CD14-positive monocyte (primary cell): Measurements from ENCODE around the gene DBT. TPM values are rescaled to one million over a fixed set of nuclear protein-coding genes. Genes with fewer than 3 reads are reported as not detected.
A peak's percentile ranks its signal among the peaks of the same experiment; 100 is the strongest.
"Not testable (repeated sequence)": the region's sequence is repeated elsewhere in the genome, so short reads cannot be mapped to it uniquely, and the experiment has no call there.

Source experiments
- DNase-seq, 3 donors: peaks; one replicate each; pipeline ENCODE4 v3.0.0-alpha.2; 2011 to 2022
- H2AFZ ChIP-seq: 2 replicates; pipeline ENCODE4 v1.6.0; 2012; ENCODE audit warnings: mild to moderate bottlenecking, low read depth, low read length, inconsistent platforms; ENCODE audit not compliant: insufficient read depth, poor library complexity, severe bottlenecking
- H3K27ac ChIP-seq, 2 donors: 1 replicate in 1 of 2; 2 replicates in 1 of 2; pipeline ENCODE4 v1.5.1; 2012 to 2013; ENCODE audit warnings: low read length in 2 of 2, control low read depth in 1 of 2, inconsistent platforms in 1 of 2, low read depth in 1 of 2, mild to moderate bottlenecking in 1 of 2
- H3K27me3 ChIP-seq, 2 donors: one replicate each; pipeline versions ENCODE4 v1.6.0 to v1.6.1; 2011 to 2013; ENCODE audit warnings: low read length in 2 of 2; ENCODE audit not compliant: control insufficient read depth in 2 of 2, insufficient read depth in 2 of 2
- H3K36me3 ChIP-seq, 2 donors: replicated peaks in 1 of 2; 1 replicate in 1 of 2; 2 replicates in 1 of 2; pipeline versions ENCODE4 v1.5.1 to v1.6.1; 2012 to 2013; ENCODE audit warnings: low read length in 2 of 2, control low read depth in 1 of 2, inconsistent platforms in 1 of 2, mild to moderate bottlenecking in 1 of 2; ENCODE audit not compliant: insufficient read depth in 2 of 2, control insufficient read depth in 1 of 2
- H3K4me1 ChIP-seq, 2 donors: 1 replicate in 1 of 2; 2 replicates in 1 of 2; pipeline versions ENCODE4 v1.5.1 to v1.6.1; 2012 to 2013; ENCODE audit warnings: low read length in 2 of 2, control low read depth in 1 of 2, inconsistent platforms in 1 of 2, mild to moderate bottlenecking in 1 of 2, moderate library complexity in 1 of 2; ENCODE audit not compliant: insufficient read depth in 2 of 2, control insufficient read depth in 1 of 2
- H3K4me2 ChIP-seq: replicated peaks from 2 replicates; pipeline ENCODE3; 2012; ENCODE audit warnings: low read length, moderate library complexity, mild to moderate bottlenecking; ENCODE audit not compliant: poor library complexity, severe bottlenecking; ENCODE audit errors: extremely low read depth
- H3K4me3 ChIP-seq, 3 experiments: fragments of 200-600 bp in 1 of 3; sonication (generic) in 1 of 3; replicated peaks in 1 of 3; 1 replicate in 2 of 3; 2 replicates in 1 of 3; pipeline ENCODE4 v1.5.1; 2011 to 2013; ENCODE audit warnings: low read length in 3 of 3, mild to moderate bottlenecking in 3 of 3, control low read depth in 2 of 3, low read depth in 2 of 3, inconsistent platforms in 1 of 3, moderate library complexity in 1 of 3
- H3K79me2 ChIP-seq: 2 replicates; pipeline ENCODE4 v1.6.0; 2012; ENCODE audit warnings: mild to moderate bottlenecking, control low read depth, inconsistent platforms, low read length, moderate library complexity; ENCODE audit not compliant: insufficient read depth
- H3K9ac ChIP-seq: 2 replicates; pipeline ENCODE4 v1.6.0; 2017; ENCODE audit warnings: low read length, mild to moderate bottlenecking; ENCODE audit not compliant: insufficient read depth, poor library complexity, severe bottlenecking
- H3K9me3 ChIP-seq, 2 donors: replicated peaks in 1 of 2; 1 replicate in 1 of 2; 2 replicates in 1 of 2; pipeline versions ENCODE4 v1.5.1 to v1.6.1; 2012 to 2013; ENCODE audit warnings: low read length in 2 of 2, control low read depth in 1 of 2; ENCODE audit not compliant: control insufficient read depth in 1 of 2, insufficient read depth in 1 of 2
- H4K20me1 ChIP-seq: 2 replicates; pipeline ENCODE4 v1.6.0; 2012; ENCODE audit warnings: mild to moderate bottlenecking, low read length, control low read depth, moderate library complexity; ENCODE audit not compliant: insufficient read depth
- H3K27ac Mint-ChIP-seq, 7 donors: one replicate each; pipeline ENCODE4 v1.8.0; 2020; ENCODE audit warnings: mild to moderate bottlenecking in 7 of 7, mixed read lengths in 7 of 7, moderate library complexity in 6 of 7, inconsistent platforms in 2 of 7
- H3K27me3 Mint-ChIP-seq, 3 donors: one replicate each; pipeline ENCODE4 v1.8.0; 2021 to 2022; ENCODE audit warnings: low read depth in 3 of 3, mild to moderate bottlenecking in 3 of 3, mixed read lengths in 3 of 3, moderate library complexity in 3 of 3, inconsistent platforms in 1 of 3
- H3K36me3 Mint-ChIP-seq, 2 donors: one replicate each; pipeline ENCODE4 v1.8.0; 2020; ENCODE audit warnings: mixed read lengths in 2 of 2, inconsistent platforms in 1 of 2, mild to moderate bottlenecking in 1 of 2
- H3K4me1 Mint-ChIP-seq: one replicate; pipeline ENCODE4 v1.8.0; 2020; ENCODE audit warnings: mild to moderate bottlenecking, mixed read lengths
- H3K4me3 Mint-ChIP-seq, 2 donors: one replicate each; pipeline ENCODE4 v1.8.0; 2020; ENCODE audit warnings: mild to moderate bottlenecking in 2 of 2, mixed read lengths in 2 of 2, moderate library complexity in 1 of 2
- H3K9me3 Mint-ChIP-seq, 7 donors: one replicate each; pipeline ENCODE4 v1.8.0; 2020 to 2022; ENCODE audit warnings: mixed read lengths in 7 of 7, mild to moderate bottlenecking in 6 of 7, moderate library complexity in 6 of 7, inconsistent platforms in 2 of 7
- CTCF ChIP-seq: fragments of 200-600 bp; IDR thresholded peaks from one replicate; pipeline ENCODE4 v1.8.0; 2022; ENCODE audit warnings: antibody characterized with exemption, mild to moderate bottlenecking
- WGBS: methylation state at CpG from one replicate; pipeline ENCODE4 v1.1.5; 2013; ENCODE audit warnings: missing lambda C conversion rate; ENCODE audit not compliant: insufficient coverage; 5-methylcytosine and 5-hydroxymethylcytosine counted together
- intact Hi-C, 2 donors: fragments of 100-400 bp; cut with micrococcal nuclease; formaldehyde crosslinking; loops; one replicate each; pipeline versions ENCODE4 v1.15.0 to v1.15.1; 2023
- polyA plus RNA-seq, 3 donors: library from polyadenylated mRNA; depleted of rRNA in 1 of 3; unstranded in 2 of 3; stranded (reverse) in 1 of 3; fragments of 300-500 nt in 2 of 3; fragments of >200 nt in 1 of 3; fragmentation: Illumina TruSeq in 2 of 3; gene quantifications; 1 replicate in 2 of 3; 2 replicates in 1 of 3; pipeline ENCODE4 v1.2.3, GENCODE V29; 2012 to 2021

The DBT gene
- polyA plus RNA-seq, 3 donors: 1.1 to 2.7 (median 1.5) TPM

- H3K36me3 Mint-ChIP-seq: peaks cover 39 to 46% of the 10 kb centered on the region in 2 donors
- TF ChIP-seq CTCF: no peak
- H3K9me3 Mint-ChIP-seq: peaks cover 12 to 28% (median 19%) of the 10 kb centered on the region in 7 donors
- H3K27ac Mint-ChIP-seq: peak overlapping the region; percentile 85 to 96 (median 95)
- H3K79me2 ChIP-seq: peaks cover 38% of the 10 kb centered on the region
- H3K4me2 ChIP-seq: peak overlapping the region; percentile 100
- peaks cover 5% of the 10 kb centered on the region for H4K20me1 ChIP-seq
- 4% methylated on average over 11 of the region's 12 CpGs for WGBS
- H3K27ac ChIP-seq: peak overlapping the region; percentile 71 to 92
- H3K9ac ChIP-seq: peak overlapping the region; percentile 86
- H3K9me3 ChIP-seq: peaks cover 0 to 5% of the 10 kb centered on the region in 2 donors
- peak overlapping the region; percentile 96 for H2AFZ ChIP-seq
- peak overlapping the region; percentile 64 to 96 (median 94) for H3K4me3 ChIP-seq
- peak overlapping the region; percentile 99 for H3K4me3 Mint-ChIP-seq
- peaks cover 23 to 30% of the 10 kb centered on the region in 2 donors for H3K36me3 ChIP-seq
- H3K4me1 Mint-ChIP-seq: peaks cover 30% of the 10 kb centered on the region
- no peaks in the 10 kb centered on the region for H3K27me3 Mint-ChIP-seq
- no peaks in the 10 kb centered on the region for H3K27me3 ChIP-seq
- no peak for DNase-seq
- intact Hi-C loops: loop anchor here (5.0 to 10.0 kb wide), 5 partner anchors 33 to 228 kb away; partner anchors contain the start of genes CDC14A (in 2 of the 2), SASS6 (in 2 of the 2) and TRMT13 (in 2 of the 2)
- peaks cover 18 to 23% of the 10 kb centered on the region in 2 donors for H3K4me1 ChIP-seq
Measured at GRCh38 chr1:100265562-100265930, 15.9 kb upstream of the DBT start.

GRCh38 chr1:100264081-100264480 is 14.4 kb upstream of the DBT start:
- H3K27me3 ChIP-seq, H2AFZ ChIP-seq, H3K4me3 Mint-ChIP-seq, H3K4me2 ChIP-seq, H3K9ac ChIP-seq, H3K27ac ChIP-seq, H3K4me3 ChIP-seq, DNase-seq, H3K9me3 ChIP-seq, H3K27me3 Mint-ChIP-seq, H4K20me1 ChIP-seq: not testable (repeated sequence)
- H3K36me3 Mint-ChIP-seq: peaks cover 29 to 35% of the 10 kb centered on the region in 2 donors
- Histone ChIP-seq H3K79me2 (peaks cover 31% of the 10 kb centered on the region), H3K4me1 (peaks cover 18 to 23% of the 10 kb centered on the region in 2 donors), H3K36me3 (peaks cover 15% of the 10 kb centered on the region in 2 donors)
- H3K9me3 Mint-ChIP-seq: peaks cover 12 to 39% (median 27%) of the 10 kb centered on the region in 7 donors
- no CpG with 5 or more reads among the region's 5 CpGs for WGBS
- intact Hi-C loops: loop anchor here in 1 of 2 donors (10.0 kb wide), 1 partner anchor 91 kb away; the partner anchor contains the start of gene CDC14A
- peaks cover 27% of the 10 kb centered on the region for H3K4me1 Mint-ChIP-seq
- peak overlapping the region in 3 of 7 donors; percentile 6 to 61 (median 27) for H3K27ac Mint-ChIP-seq
